GM12801 (cell line): ENCODE data around the gene NIPAL3.

Source experiments
- CTCF ChIP-seq: IDR thresholded peaks from one replicate; pipeline ENCODE4 v1.5.1; 2011; ENCODE audit warnings: control low read depth; ENCODE audit not compliant: insufficient read length; ENCODE audit errors: extremely low read depth

NIPAL3 gene

GRCh38 chr1:24426744-24427544 lies 11.3 kb downstream of the NIPAL3 start:
- TF ChIP-seq CTCF = no peak

GRCh38 chr1:24427545-24427862 lies 11.9 kb downstream of the NIPAL3 start:
- no peak for TF ChIP-seq CTCF

GRCh38 chr1:24435782-24436365 lies 20.3 kb downstream of the NIPAL3 start:
- no peak for TF ChIP-seq CTCF

- TF ChIP-seq CTCF = no peak
These were observed 22.2 kb downstream of the NIPAL3 start for GRCh38 chr1:24437631-24438396.

GRCh38 chr1:24438423-24438901 lies 22.9 kb downstream of the NIPAL3 start:
- no peak for TF ChIP-seq CTCF

GRCh38 chr1:24440436-24440835 lies 24.8 kb downstream of the NIPAL3 start:
- no peak for TF ChIP-seq CTCF

GRCh38 chr1:24441480-24441879 lies 25.9 kb downstream of the NIPAL3 start:
- no peak for TF ChIP-seq CTCF
